Gastroesophageal sphincter (tissue), 3 donors: ENCODE data around the gene ALG12.

Experiments
- CTCF ChIP-seq, 4 experiments: fragments of 200-600 bp in 2 of 4; fragments of 450-650 bp in 2 of 4; sonication (generic) in 1 of 4; IDR thresholded peaks; one replicate each; pipeline ENCODE4 v1.5.1; 2017 to 2019; ENCODE audit warnings: antibody characterized with exemption in 4 of 4, mild to moderate bottlenecking in 2 of 4, moderate library complexity in 2 of 4
- POLR2A ChIP-seq, 2 donors: fragments of 450-650 bp; IDR thresholded peaks; one replicate each; pipeline ENCODE4 v1.6.1; 2017; ENCODE audit warnings: antibody characterized with exemption in 2 of 2, mild to moderate bottlenecking in 2 of 2, moderate library complexity in 1 of 2

GRCh38 chr22:49925525-49926128 is 7.4 kb upstream of the ALG12 start:
- TF ChIP-seq CTCF (IDR thresholded peaks at IDR 0.05) = no peak
- no peak for TF ChIP-seq POLR2A (IDR thresholded peaks at IDR 0.05)
